B cell (primary cell): ENCODE data around the gene UCHL3. TPM values are rescaled to one million over a fixed set of nuclear protein-coding genes. Genes with fewer than 3 reads are reported as not detected.

Experiments used
- ATAC-seq: fragments of 200-7000 bp; cut with Tn5 transposase; one replicate; pipeline ENCODE4 v1.10.0; 2021; ENCODE audit warnings: low read depth, mild to moderate bottlenecking, moderate number of reproducible peaks, moderate library complexity
- CTCF ChIA-PET: fragments of 350-600 bp; sonication (Branson Sonifier 250); formaldehyde crosslinking; loops from one replicate; lab custom pipeline; 2021; ENCODE audit warnings: antibody characterized with exemption, inconsistent platforms; lab: Charles Lee
- POLR2A ChIA-PET: fragments of 350-600 bp; sonication (Branson Sonifier 250); formaldehyde crosslinking; loops from one replicate; lab custom pipeline; 2021; ENCODE audit warnings: antibody characterized with exemption; lab: Charles Lee
- DNase-seq: peaks from one replicate; pipeline ENCODE4 v3.0.0; 2013
- H2AFZ ChIP-seq: 2 replicates; pipeline ENCODE4 v1.6.1; 2012; ENCODE audit warnings: mild to moderate bottlenecking, low read depth, low read length; ENCODE audit not compliant: insufficient read depth, poor library complexity, severe bottlenecking
- H3K27ac ChIP-seq, 2 donors: 1 replicate in 1 of 2; 2 replicates in 1 of 2; pipeline ENCODE4 v1.5.1; 2012 to 2013; ENCODE audit warnings: low read length in 2 of 2, mild to moderate bottlenecking in 2 of 2, moderate library complexity in 1 of 2
- H3K27me3 ChIP-seq, 4 experiments: fragments of 200-600 bp in 1 of 4; sonication (generic) in 1 of 4; replicated peaks in 1 of 4; 1 replicate in 2 of 4; 2 replicates in 2 of 4; pipeline versions ENCODE4 v1.6.1 to v1.7.0; 2013 to 2016; ENCODE audit warnings: low read length in 3 of 4, mild to moderate bottlenecking in 2 of 4, mixed read lengths in 1 of 4, moderate library complexity in 1 of 4; ENCODE audit not compliant: insufficient read depth in 4 of 4, control insufficient read depth in 3 of 4; ENCODE audit errors: control extremely low read depth in 1 of 4
- H3K36me3 ChIP-seq, 2 experiments: replicated peaks in 1 of 2; 1 replicate in 1 of 2; 2 replicates in 1 of 2; pipeline versions ENCODE4 v1.6.1 to v1.7.1; 2013; ENCODE audit warnings: low read length in 1 of 2; ENCODE audit not compliant: insufficient read depth in 2 of 2, control insufficient read depth in 1 of 2; ENCODE audit errors: control extremely low read depth in 1 of 2, extremely low read depth in 1 of 2
- H3K4me1 ChIP-seq, 2 donors: fragments of 200-600 bp in 1 of 2; sonication (generic) in 1 of 2; 1 replicate in 1 of 2; 2 replicates in 1 of 2; pipeline versions ENCODE4 v1.5.1 to v1.6.1; 2013 to 2017; ENCODE audit warnings: low read length in 2 of 2; ENCODE audit not compliant: control insufficient read depth in 2 of 2, insufficient read depth in 2 of 2
- H3K4me2 ChIP-seq: replicated peaks from 2 replicates; pipeline ENCODE3; 2012; ENCODE audit warnings: mild to moderate bottlenecking, low read depth, low read length; ENCODE audit not compliant: poor library complexity, severe bottlenecking
- H3K4me3 ChIP-seq, 5 experiments: fragments of 200-600 bp in 1 of 5; sonication (generic) in 1 of 5; 1 replicate in 3 of 5; 2 replicates in 2 of 5; pipeline versions ENCODE4 v1.5.1 to v1.7.0; 2011 to 2016; ENCODE audit warnings: low read length in 4 of 5, mild to moderate bottlenecking in 4 of 5, low read depth in 2 of 5, control low read depth in 1 of 5, moderate library complexity in 1 of 5; ENCODE audit not compliant: insufficient read depth in 1 of 5; ENCODE audit errors: control extremely low read depth in 1 of 5, extremely low read depth in 1 of 5
- H3K79me2 ChIP-seq: fragments of 200-600 bp; sonication (generic); one replicate; pipeline ENCODE4 v1.6.0; 2016; ENCODE audit warnings: low read length; ENCODE audit not compliant: control insufficient read depth, insufficient read depth
- H3K9ac ChIP-seq: fragments of 200-600 bp; sonication (generic); 2 replicates; pipeline ENCODE4 v1.6.1; 2017; ENCODE audit warnings: mild to moderate bottlenecking, low read length, moderate library complexity
- H3K9me3 ChIP-seq, 3 donors: one replicate each; pipeline versions ENCODE4 v1.6.1 to v1.7.1; 2013; ENCODE audit warnings: low read length in 2 of 3; ENCODE audit not compliant: control insufficient read depth in 2 of 3, insufficient read depth in 1 of 3; ENCODE audit errors: control extremely low read depth in 1 of 3
- H4K20me1 ChIP-seq: 2 replicates; pipeline ENCODE4 v1.6.0; 2012; ENCODE audit warnings: mild to moderate bottlenecking, low read length; ENCODE audit not compliant: insufficient read depth, control insufficient read depth, poor library complexity, severe bottlenecking
- H3K27ac Mint-ChIP-seq: one replicate; pipeline ENCODE4 v1.8.0; 2021; ENCODE audit warnings: mixed read lengths
- H3K27me3 Mint-ChIP-seq: one replicate; pipeline ENCODE4 v1.8.0; 2021; ENCODE audit warnings: mixed read lengths
- H3K4me1 Mint-ChIP-seq: one replicate; pipeline ENCODE4 v1.8.0; 2021; ENCODE audit warnings: mixed read lengths
- H3K4me3 Mint-ChIP-seq: one replicate; pipeline ENCODE4 v1.8.0; 2021; ENCODE audit warnings: mixed read lengths
- H3K9me3 Mint-ChIP-seq: one replicate; pipeline ENCODE4 v1.8.0; 2022; ENCODE audit warnings: mixed read lengths; ENCODE audit not compliant: insufficient read depth
- CTCF ChIP-seq: fragments of 200-600 bp; IDR thresholded peaks from one replicate; pipeline ENCODE4 v1.8.0; 2022; ENCODE audit warnings: antibody characterized with exemption, mild to moderate bottlenecking
- EZH2 ChIP-seq: IDR thresholded peaks from 2 replicates; pipeline ENCODE4 v1.6.1; 2012; ENCODE audit warnings: borderline replicate concordance, low read depth, mild to moderate bottlenecking, moderate library complexity, low read length; ENCODE audit not compliant: insufficient read depth, poor library complexity, severe bottlenecking
- WGBS: methylation state at CpG from one replicate; pipeline ENCODE4 v1.1.5; 2013; ENCODE audit warnings: missing lambda C conversion rate; ENCODE audit not compliant: insufficient coverage; 5-methylcytosine and 5-hydroxymethylcytosine counted together
- intact Hi-C: fragments of 100-400 bp; cut with micrococcal nuclease; formaldehyde crosslinking; loops from one replicate; pipeline ENCODE4 v1.10.0; 2022
- polyA plus RNA-seq: library from polyadenylated mRNA; depleted of rRNA; stranded (reverse); fragments of >200 nt; gene quantifications from 2 replicates; pipeline ENCODE4 v1.2.3, GENCODE V29; 2012
- total RNA-seq, 2 donors: library from RNA; stranded (reverse); fragments of 120-200 nt in 1 of 2; gene quantifications; 1 replicate in 1 of 2; 2 replicates in 1 of 2; pipeline versions ENCODE4 v1.2.3 to v1.2.4, GENCODE V29; 2013 to 2022

UCHL3 gene
- total and polyA plus RNA-seq, 2 donors (not counting 1 experiment from before 2014, with no cell fraction given), result 13.3 to 13.5 TPM

- CTCF ChIA-PET, result no interaction called here
Measured at GRCh38 chr13:75569576-75569975, 20.0 kb downstream of the UCHL3 start.

GRCh38 chr13:75579529-75579928, 29.9 kb downstream of the UCHL3 start:
- DNase-seq, result no peak
- no peaks in the 10 kb centered on the region for H3K4me1 Mint-ChIP-seq
- POLR2A ChIA-PET, result no interaction called here

More at GRCh38 chr13:75569576-75569975, 20.0 kb downstream of the UCHL3 start:
- Histone ChIP-seq H4K20me1 (no peaks in the 10 kb centered on the region), H3K9ac (no peak overlapping the region), H3K27ac (no peak overlapping the region), H3K4me1 (no peaks in the 10 kb centered on the region), H3K9me3 (no peaks in the 10 kb centered on the region), H3K79me2 (peaks cover 5% of the 10 kb centered on the region), H3K27me3 (no peaks in the 10 kb centered on the region), H3K4me3 (no peak overlapping the region), H3K36me3 (peaks cover 3 to 39% of the 10 kb centered on the region in 2 experiments), H2AFZ (no peak overlapping the region), H3K4me2 (no peak overlapping the region)
- H3K4me1 Mint-ChIP-seq, result no peaks in the 10 kb centered on the region
- no peak for DNase-seq
- WGBS, result no CpG with 5 or more reads among the region's 1 CpG
- no peaks in the 10 kb centered on the region for H3K27me3 Mint-ChIP-seq
- POLR2A ChIA-PET, result no interaction called here
- ATAC-seq, result no peak
- TF ChIP-seq CTCF (no peak), EZH2 (no peak)
- H3K27ac Mint-ChIP-seq, result no peak overlapping the region
- no peaks in the 10 kb centered on the region for H3K9me3 Mint-ChIP-seq
- intact Hi-C loops, result no loop called here
- no peak overlapping the region for H3K4me3 Mint-ChIP-seq

More at GRCh38 chr13:75579529-75579928, 29.9 kb downstream of the UCHL3 start:
- Histone ChIP-seq H3K9ac (no peak overlapping the region), H3K9me3 (peaks cover 0 to 3% (median under 1%) of the 10 kb centered on the region in 3 donors), H3K27me3 (no peaks in the 10 kb centered on the region), H4K20me1 (no peaks in the 10 kb centered on the region), H2AFZ (no peak overlapping the region), H3K4me1 (no peaks in the 10 kb centered on the region), H3K4me3 (no peak overlapping the region), H3K79me2 (no peaks in the 10 kb centered on the region), H3K4me2 (no peak overlapping the region), H3K27ac (no peak overlapping the region), H3K36me3 (peaks cover 8 to 11% of the 10 kb centered on the region in 2 experiments)
- intact Hi-C loops, result no loop called here
- Mint-ChIP-seq H3K4me3 (no peak overlapping the region), H3K27ac (no peak overlapping the region), H3K9me3 (peaks cover 5% of the 10 kb centered on the region), H3K27me3 (no peaks in the 10 kb centered on the region)
- CTCF ChIA-PET, result no interaction called here
- WGBS, result no CpG with 5 or more reads among the region's 3 CpGs
- ATAC-seq, result no peak
- TF ChIP-seq CTCF (no peak), EZH2 (no peak)
